Activated T-cell treated with anti-CD3 and anti-CD28 coated beads for 4 hours (primary cell): ENCODE data around the gene RDH8.

Source experiments
- DNase-seq: peaks from one replicate; pipeline ENCODE4 v3.0.0-alpha.2; 2020

RDH8 gene

DNA sequence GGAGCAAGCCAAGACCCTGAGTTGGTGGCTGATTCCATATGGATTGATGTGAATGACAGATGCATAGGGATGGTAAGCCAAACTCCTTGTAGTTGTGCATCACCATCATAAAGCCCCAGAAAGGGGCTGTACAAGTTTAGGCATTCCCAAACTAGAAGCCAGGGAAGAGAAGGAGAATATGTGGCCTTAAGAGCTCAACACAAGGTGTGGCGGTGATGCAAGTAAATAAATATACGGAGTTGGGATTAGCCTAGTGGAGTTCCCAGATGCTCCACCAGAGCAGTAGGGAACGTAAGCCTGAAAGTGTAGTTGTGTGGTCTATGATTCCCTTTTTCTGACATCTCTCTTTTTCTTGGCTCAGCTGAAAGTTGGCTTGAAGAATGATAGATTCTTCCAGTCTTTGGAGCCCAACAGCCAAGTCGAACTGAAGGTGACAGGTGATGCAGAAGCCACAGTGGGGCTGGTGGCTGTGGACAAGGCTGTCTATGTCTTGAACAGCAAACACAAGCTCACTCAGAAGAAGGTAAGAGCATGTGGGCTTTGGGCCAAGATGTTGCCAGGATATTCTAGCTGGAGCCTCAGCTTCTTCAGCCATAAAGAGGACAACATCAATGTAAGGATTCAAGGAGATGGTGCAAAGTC is 30.1 kb downstream of the RDH8 start:
- no peak for DNase-seq

DNA sequence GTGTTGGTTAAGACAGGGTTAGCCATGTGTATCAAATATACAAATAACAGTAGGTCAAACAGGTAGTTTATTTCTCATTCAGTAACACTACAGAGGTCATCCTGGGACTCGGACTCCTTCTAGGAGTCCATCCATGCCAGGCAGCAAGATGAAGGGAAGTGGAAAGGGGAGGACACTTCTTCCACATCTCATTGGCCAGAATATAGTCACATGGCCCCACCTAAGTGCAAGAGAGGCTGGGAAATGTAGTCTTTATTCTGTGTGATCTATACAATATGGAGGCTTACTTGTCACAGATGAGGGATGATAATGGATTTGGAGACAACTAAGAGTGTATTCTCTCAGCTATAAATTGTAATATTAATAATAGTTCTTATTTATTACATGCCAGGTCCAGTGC is 31.1 kb downstream of the RDH8 start:
- no peak for DNase-seq

- DNase-seq: no peak
Measured at GRCh38 chr19:10045371-10045770, 32.1 kb downstream of the RDH8 start.

DNA sequence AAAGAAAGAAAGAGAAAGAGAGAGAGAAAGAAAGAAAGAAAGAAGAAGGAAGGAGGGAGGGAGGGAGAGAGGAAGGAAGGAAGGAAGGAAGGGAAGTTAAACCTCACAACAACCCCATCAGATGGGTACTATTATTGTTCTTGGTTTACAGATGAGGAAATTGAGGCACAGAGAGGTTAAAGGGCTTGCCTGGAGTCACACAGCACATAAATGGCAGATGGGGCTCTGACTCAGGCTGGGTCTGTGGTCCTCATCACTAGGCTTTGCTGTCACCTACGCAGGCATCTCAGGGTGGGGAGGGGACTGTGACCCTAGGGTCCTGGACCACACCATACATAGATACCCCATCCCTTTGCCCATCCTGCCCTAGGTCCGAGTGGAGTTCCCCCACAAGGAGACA is 36.3 kb downstream of the RDH8 start:
- DNase-seq: no peak

DNA sequence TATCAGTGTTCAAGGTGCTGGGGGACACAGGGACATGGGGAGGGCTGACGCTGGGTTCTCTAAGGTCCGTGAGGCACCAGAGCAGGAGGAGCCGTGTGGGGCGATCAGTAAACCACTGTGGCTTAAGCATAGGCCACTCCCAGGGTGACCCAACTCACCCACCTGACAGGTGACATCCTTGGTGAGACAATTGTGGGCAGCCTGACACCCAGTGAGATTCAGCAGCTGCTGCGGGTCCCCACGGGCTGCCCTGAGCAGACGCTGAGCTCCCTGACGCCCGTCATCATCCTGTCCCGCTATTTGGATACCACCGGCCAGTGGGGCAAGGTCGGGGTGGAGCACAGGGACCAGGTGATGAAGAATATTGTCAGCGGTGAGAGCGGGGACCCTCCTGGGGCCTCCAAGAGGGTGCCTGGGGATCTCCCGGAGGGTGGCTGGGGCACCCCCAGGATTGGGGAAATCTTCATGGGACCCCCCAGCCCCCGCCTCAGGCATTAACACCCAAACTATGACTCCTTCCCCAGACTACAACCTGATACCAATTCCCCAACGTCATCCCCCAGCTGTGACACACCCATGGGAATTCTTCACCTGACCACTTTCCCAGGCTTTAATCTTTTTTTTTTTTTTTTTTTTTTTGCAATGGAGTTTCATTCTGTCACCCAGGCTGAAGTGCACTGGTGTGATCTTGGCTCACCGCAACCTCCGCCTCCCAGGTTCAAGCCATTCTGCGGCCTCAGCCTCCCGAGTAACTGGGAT is 39.5 kb downstream of the RDH8 start:
- DNase-seq: no peak

- no peak for DNase-seq
Measured at GRCh38 chr19:10061717-10062310, 48.5 kb downstream of the RDH8 start.

DNA sequence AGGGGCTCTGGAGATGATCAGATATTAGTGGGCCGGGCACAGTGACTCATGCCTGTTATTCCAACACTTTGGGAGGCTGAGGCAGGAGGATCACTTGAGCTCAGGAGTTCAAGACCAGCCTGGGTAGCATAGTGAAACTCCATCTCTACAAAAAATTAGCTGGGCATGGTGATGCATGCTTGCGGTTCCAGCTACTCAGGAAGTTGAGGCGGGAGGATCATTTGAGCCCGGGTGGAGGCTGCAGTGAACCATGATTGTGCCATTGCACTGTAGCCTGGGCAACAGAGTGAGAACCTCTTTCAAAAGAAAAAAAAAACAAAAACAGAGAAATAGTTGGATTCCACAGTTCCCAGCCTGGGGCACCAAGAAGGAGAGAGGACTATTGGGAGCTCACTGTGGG is 54.9 kb downstream of the RDH8 start:
- DNase-seq: no peak

DNA sequence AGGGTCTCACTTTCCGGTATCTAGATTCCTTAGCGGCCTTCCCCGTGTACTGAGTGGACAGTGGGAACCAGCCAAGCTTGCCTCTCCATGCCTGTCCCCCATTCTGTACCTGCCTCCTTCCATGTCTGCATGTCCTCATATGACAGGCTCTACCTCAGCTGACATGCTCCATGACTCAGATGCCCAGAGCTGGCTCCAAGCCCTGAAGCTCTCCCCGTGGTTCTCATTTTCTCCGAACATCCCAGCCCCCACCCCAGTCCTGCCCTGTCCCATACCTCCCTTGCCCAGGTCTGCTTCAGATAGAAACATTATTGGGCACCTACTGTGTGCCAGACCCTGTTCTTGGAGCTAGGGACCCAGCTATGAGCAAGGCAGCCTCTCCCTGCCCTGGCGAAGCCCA is 55.8 kb downstream of the RDH8 start:
- DNase-seq: no peak

- no peak for DNase-seq
Measured at GRCh38 chr19:10070730-10071446, 57.6 kb downstream of the RDH8 start.
